ENCODE results near the gene EFCAB11.

DNA sequence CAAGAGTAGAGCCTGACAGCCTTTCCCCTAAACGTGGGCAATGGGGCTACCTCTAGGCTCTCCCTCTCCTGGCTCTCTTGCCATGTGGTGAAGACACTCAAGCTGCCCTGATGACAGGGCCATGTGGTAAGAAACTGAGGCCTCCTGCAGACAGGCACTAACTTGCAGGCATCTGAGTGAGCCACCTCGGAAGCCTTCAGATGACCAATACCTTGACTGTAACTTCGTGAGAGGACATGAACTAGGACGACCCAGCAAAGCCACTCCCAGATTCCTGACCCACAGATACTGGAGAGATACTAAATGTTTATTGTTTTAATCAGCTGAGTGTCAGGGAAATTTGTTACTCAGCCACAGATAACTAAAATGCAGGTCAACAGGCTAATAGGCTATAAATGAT lies 96.4 kb downstream of the EFCAB11 start:
- TF ChIP-seq PPARA (CRISPR knock-in tag; IDR thresholded peaks at IDR 0.05; ENCODE audit: borderline replicate concordance) (no peak), GLIS3 (CRISPR knock-in tag; IDR thresholded peaks at IDR 0.05) (no peak), ARNTL (CRISPR knock-in tag; IDR thresholded peaks at IDR 0.05; ENCODE audit: borderline replicate concordance, low read depth) (no peak)
